ENCODE measurements around the gene KRT13. TPM values are rescaled to one million over a fixed set of nuclear protein-coding genes. Genes with fewer than 3 reads are reported as not detected.

The KRT13 gene
- total and polyA plus RNA-seq, 9 of the 15 experiments (the other 6 are each of a cell fraction or from before 2014, with no cell fraction given), result 0.11 to 1.1 (median 0.24) TPM; not detected in 3

- TF ChIP-seq GATAD2A (IDR thresholded peaks at IDR 0.05), result 0 out of 2 replicates have a peak, but pooled peaks have one; percentile 42
- 0 out of 2 replicates have a peak, but pooled peaks have one; percentile 18 for TF ChIP-seq MTA3 (IDR thresholded peaks at IDR 0.05; ENCODE audit: borderline replicate concordance)
- peak; percentile 50 for TF ChIP-seq ARID1B (IDR thresholded peaks at IDR 0.05)
- TF ChIP-seq HNRNPL (IDR thresholded peaks at IDR 0.05; ENCODE audit: low read depth, low read length), result 0 out of 2 replicates have a peak, but pooled peaks have one; percentile 47
- TF ChIP-seq TEAD4 (IDR thresholded peaks at IDR 0.05; ENCODE audit: low read length), result peak; percentile 45; the same call in 1 of the 2 replicates
- TF ChIP-seq TEAD4 (CRISPR knock-in tag; IDR thresholded peaks at IDR 0.05; ENCODE audit: borderline replicate concordance), result no peak
- 0 out of 2 replicates have a peak, but pooled peaks have one; percentile 4 for TF ChIP-seq REST (IDR thresholded peaks at IDR 0.05; ENCODE audit: borderline replicate concordance)
- TF ChIP-seq REST (CRISPR knock-in tag; IDR thresholded peaks at IDR 0.05; ENCODE audit: low read depth), result no peak
- TF ChIP-seq MYNN (IDR thresholded peaks at IDR 0.05), result 0 out of 2 replicates have a peak, but pooled peaks have one; percentile 46
- no peak for TF ChIP-seq MYNN (CRISPR knock-in tag; IDR thresholded peaks at IDR 0.05)
- no peak for TF ChIP-seq ZNF77 (CRISPR knock-in tag; IDR thresholded peaks at IDR 0.05)
- no peak for TF ChIP-seq ZNF3 (CRISPR knock-in tag; IDR thresholded peaks at IDR 0.05)
- peak; percentile 85 for TF ChIP-seq NFIC (IDR thresholded peaks at IDR 0.05)
- peak; percentile 70 for TF ChIP-seq TCF3 (CRISPR knock-in tag; IDR thresholded peaks at IDR 0.05)
Measured at GRCh38 chr17:41520821-41521521, 15.6 kb upstream of the KRT13 start (continued).
